B cell (primary cell): ENCODE data around the gene PDCD11. TPM values are rescaled to one million over a fixed set of nuclear protein-coding genes. Genes with fewer than 3 reads are reported as not detected.

Experiments
- ATAC-seq: fragments of 200-7000 bp; cut with Tn5 transposase; one replicate; pipeline ENCODE4 v1.10.0; 2021; ENCODE audit warnings: low read depth, mild to moderate bottlenecking, moderate number of reproducible peaks, moderate library complexity
- CTCF ChIA-PET: fragments of 350-600 bp; sonication (Branson Sonifier 250); formaldehyde crosslinking; loops from one replicate; lab custom pipeline; 2021; ENCODE audit warnings: antibody characterized with exemption, inconsistent platforms; lab: Charles Lee
- POLR2A ChIA-PET: fragments of 350-600 bp; sonication (Branson Sonifier 250); formaldehyde crosslinking; loops from one replicate; lab custom pipeline; 2021; ENCODE audit warnings: antibody characterized with exemption; lab: Charles Lee
- DNase-seq: peaks from one replicate; pipeline ENCODE4 v3.0.0; 2013
- H2AFZ ChIP-seq: 2 replicates; pipeline ENCODE4 v1.6.1; 2012; ENCODE audit warnings: mild to moderate bottlenecking, low read depth, low read length; ENCODE audit not compliant: insufficient read depth, poor library complexity, severe bottlenecking
- H3K27ac ChIP-seq, 2 donors: 1 replicate in 1 of 2; 2 replicates in 1 of 2; pipeline ENCODE4 v1.5.1; 2012 to 2013; ENCODE audit warnings: low read length in 2 of 2, mild to moderate bottlenecking in 2 of 2, moderate library complexity in 1 of 2
- H3K27me3 ChIP-seq, 4 experiments: fragments of 200-600 bp in 1 of 4; sonication (generic) in 1 of 4; replicated peaks in 1 of 4; 1 replicate in 2 of 4; 2 replicates in 2 of 4; pipeline versions ENCODE4 v1.6.1 to v1.7.0; 2013 to 2016; ENCODE audit warnings: low read length in 3 of 4, mild to moderate bottlenecking in 2 of 4, mixed read lengths in 1 of 4, moderate library complexity in 1 of 4; ENCODE audit not compliant: insufficient read depth in 4 of 4, control insufficient read depth in 3 of 4; ENCODE audit errors: control extremely low read depth in 1 of 4
- H3K36me3 ChIP-seq, 2 experiments: replicated peaks in 1 of 2; 1 replicate in 1 of 2; 2 replicates in 1 of 2; pipeline versions ENCODE4 v1.6.1 to v1.7.1; 2013; ENCODE audit warnings: low read length in 1 of 2; ENCODE audit not compliant: insufficient read depth in 2 of 2, control insufficient read depth in 1 of 2; ENCODE audit errors: control extremely low read depth in 1 of 2, extremely low read depth in 1 of 2
- H3K4me1 ChIP-seq, 2 donors: fragments of 200-600 bp in 1 of 2; sonication (generic) in 1 of 2; 1 replicate in 1 of 2; 2 replicates in 1 of 2; pipeline versions ENCODE4 v1.5.1 to v1.6.1; 2013 to 2017; ENCODE audit warnings: low read length in 2 of 2; ENCODE audit not compliant: control insufficient read depth in 2 of 2, insufficient read depth in 2 of 2
- H3K4me2 ChIP-seq: replicated peaks from 2 replicates; pipeline ENCODE3; 2012; ENCODE audit warnings: mild to moderate bottlenecking, low read depth, low read length; ENCODE audit not compliant: poor library complexity, severe bottlenecking
- H3K4me3 ChIP-seq, 5 experiments: fragments of 200-600 bp in 1 of 5; sonication (generic) in 1 of 5; 1 replicate in 3 of 5; 2 replicates in 2 of 5; pipeline versions ENCODE4 v1.5.1 to v1.7.0; 2011 to 2016; ENCODE audit warnings: low read length in 4 of 5, mild to moderate bottlenecking in 4 of 5, low read depth in 2 of 5, control low read depth in 1 of 5, moderate library complexity in 1 of 5; ENCODE audit not compliant: insufficient read depth in 1 of 5; ENCODE audit errors: control extremely low read depth in 1 of 5, extremely low read depth in 1 of 5
- H3K79me2 ChIP-seq: fragments of 200-600 bp; sonication (generic); one replicate; pipeline ENCODE4 v1.6.0; 2016; ENCODE audit warnings: low read length; ENCODE audit not compliant: control insufficient read depth, insufficient read depth
- H3K9ac ChIP-seq: fragments of 200-600 bp; sonication (generic); 2 replicates; pipeline ENCODE4 v1.6.1; 2017; ENCODE audit warnings: mild to moderate bottlenecking, low read length, moderate library complexity
- H3K9me3 ChIP-seq, 3 donors: one replicate each; pipeline versions ENCODE4 v1.6.1 to v1.7.1; 2013; ENCODE audit warnings: low read length in 2 of 3; ENCODE audit not compliant: control insufficient read depth in 2 of 3, insufficient read depth in 1 of 3; ENCODE audit errors: control extremely low read depth in 1 of 3
- H4K20me1 ChIP-seq: 2 replicates; pipeline ENCODE4 v1.6.0; 2012; ENCODE audit warnings: mild to moderate bottlenecking, low read length; ENCODE audit not compliant: insufficient read depth, control insufficient read depth, poor library complexity, severe bottlenecking
- H3K27ac Mint-ChIP-seq: one replicate; pipeline ENCODE4 v1.8.0; 2021; ENCODE audit warnings: mixed read lengths
- H3K27me3 Mint-ChIP-seq: one replicate; pipeline ENCODE4 v1.8.0; 2021; ENCODE audit warnings: mixed read lengths
- H3K4me1 Mint-ChIP-seq: one replicate; pipeline ENCODE4 v1.8.0; 2021; ENCODE audit warnings: mixed read lengths
- H3K4me3 Mint-ChIP-seq: one replicate; pipeline ENCODE4 v1.8.0; 2021; ENCODE audit warnings: mixed read lengths
- H3K9me3 Mint-ChIP-seq: one replicate; pipeline ENCODE4 v1.8.0; 2022; ENCODE audit warnings: mixed read lengths; ENCODE audit not compliant: insufficient read depth
- EZH2 ChIP-seq: IDR thresholded peaks from 2 replicates; pipeline ENCODE4 v1.6.1; 2012; ENCODE audit warnings: borderline replicate concordance, low read depth, mild to moderate bottlenecking, moderate library complexity, low read length; ENCODE audit not compliant: insufficient read depth, poor library complexity, severe bottlenecking
- WGBS: methylation state at CpG from one replicate; pipeline ENCODE4 v1.1.5; 2013; ENCODE audit warnings: missing lambda C conversion rate; ENCODE audit not compliant: insufficient coverage; 5-methylcytosine and 5-hydroxymethylcytosine counted together
- intact Hi-C: fragments of 100-400 bp; cut with micrococcal nuclease; formaldehyde crosslinking; loops from one replicate; pipeline ENCODE4 v1.10.0; 2022
- polyA plus RNA-seq: library from polyadenylated mRNA; depleted of rRNA; stranded (reverse); fragments of >200 nt; gene quantifications from 2 replicates; pipeline ENCODE4 v1.2.3, GENCODE V29; 2012
- total RNA-seq, 2 donors: library from RNA; stranded (reverse); fragments of 120-200 nt in 1 of 2; gene quantifications; 1 replicate in 1 of 2; 2 replicates in 1 of 2; pipeline versions ENCODE4 v1.2.3 to v1.2.4, GENCODE V29; 2013 to 2022
- TF ChIP-seq, protein P1 (sequence below): fragments of 200-600 bp; IDR thresholded peaks from one replicate; pipeline ENCODE4 v1.8.0; 2022; ENCODE audit warnings: antibody characterized with exemption, mild to moderate bottlenecking

Gene PDCD11
- total and polyA plus RNA-seq, 2 donors (not counting 1 experiment from before 2014, with no cell fraction given), result 15.9 to 42.3 TPM

DNA sequence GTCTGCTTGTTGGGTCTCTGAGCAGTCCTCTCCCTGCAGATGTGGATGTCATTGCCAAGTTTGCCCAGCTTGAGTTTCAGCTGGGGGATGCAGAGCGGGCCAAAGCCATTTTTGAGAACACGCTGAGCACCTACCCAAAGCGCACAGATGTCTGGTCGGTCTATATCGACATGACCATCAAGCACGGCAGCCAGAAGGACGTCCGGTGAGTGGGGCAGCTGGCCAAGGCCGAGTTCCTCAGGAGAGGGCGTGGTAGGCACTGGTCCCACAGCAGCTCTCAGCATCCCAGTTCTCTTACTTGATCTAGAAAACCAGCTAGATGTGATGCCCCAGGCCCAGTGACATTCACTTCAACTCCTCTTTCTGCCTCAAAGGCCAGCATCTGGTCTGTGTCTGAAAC is 48.1 kb downstream of the PDCD11 start:
- Histone ChIP-seq H3K9ac (no peak overlapping the region), H3K4me3 (no peak overlapping the region), H2AFZ (no peak overlapping the region), H3K4me1 (peaks cover 0 to 5% of the 10 kb centered on the region in 2 donors), H3K9me3 (no peaks in the 10 kb centered on the region), H3K36me3 (peaks cover 0 to 76% of the 10 kb centered on the region in 2 experiments), H3K27ac (no peak overlapping the region), H3K79me2 (no peaks in the 10 kb centered on the region), H3K27me3 (no peaks in the 10 kb centered on the region), H3K4me2 (no peak overlapping the region), H4K20me1 (no peaks in the 10 kb centered on the region)
- no peak overlapping the region for H3K4me3 Mint-ChIP-seq
- DNase-seq (no peak), ATAC-seq (no peak)
- no peaks in the 10 kb centered on the region for H3K9me3 Mint-ChIP-seq
- H3K27me3 Mint-ChIP-seq, result no peaks in the 10 kb centered on the region
- H3K4me1 Mint-ChIP-seq, result peaks cover 9% of the 10 kb centered on the region
- 94% methylated on average over 10 of the region's 10 CpGs for WGBS
- POLR2A ChIA-PET, result no interaction called here
- CTCF ChIA-PET, result interaction anchor here (1.2 to 3.1 kb wide), 2 partner anchors 21 to 39 kb away, joined by 4 to 7 read pairs; no protein-coding TSS in a partner anchor
- TF ChIP-seq EZH2, result no peak
- TF ChIP-seq, protein P1, sequence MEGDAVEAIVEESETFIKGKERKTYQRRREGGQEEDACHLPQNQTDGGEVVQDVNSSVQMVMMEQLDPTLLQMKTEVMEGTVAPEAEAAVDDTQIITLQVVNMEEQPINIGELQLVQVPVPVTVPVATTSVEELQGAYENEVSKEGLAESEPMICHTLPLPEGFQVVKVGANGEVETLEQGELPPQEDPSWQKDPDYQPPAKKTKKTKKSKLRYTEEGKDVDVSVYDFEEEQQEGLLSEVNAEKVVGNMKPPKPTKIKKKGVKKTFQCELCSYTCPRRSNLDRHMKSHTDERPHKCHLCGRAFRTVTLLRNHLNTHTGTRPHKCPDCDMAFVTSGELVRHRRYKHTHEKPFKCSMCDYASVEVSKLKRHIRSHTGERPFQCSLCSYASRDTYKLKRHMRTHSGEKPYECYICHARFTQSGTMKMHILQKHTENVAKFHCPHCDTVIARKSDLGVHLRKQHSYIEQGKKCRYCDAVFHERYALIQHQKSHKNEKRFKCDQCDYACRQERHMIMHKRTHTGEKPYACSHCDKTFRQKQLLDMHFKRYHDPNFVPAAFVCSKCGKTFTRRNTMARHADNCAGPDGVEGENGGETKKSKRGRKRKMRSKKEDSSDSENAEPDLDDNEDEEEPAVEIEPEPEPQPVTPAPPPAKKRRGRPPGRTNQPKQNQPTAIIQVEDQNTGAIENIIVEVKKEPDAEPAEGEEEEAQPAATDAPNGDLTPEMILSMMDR, result no peak
- intact Hi-C loops, result no loop called here
- H3K27ac Mint-ChIP-seq, result peak overlapping the region; percentile 43

DNA sequence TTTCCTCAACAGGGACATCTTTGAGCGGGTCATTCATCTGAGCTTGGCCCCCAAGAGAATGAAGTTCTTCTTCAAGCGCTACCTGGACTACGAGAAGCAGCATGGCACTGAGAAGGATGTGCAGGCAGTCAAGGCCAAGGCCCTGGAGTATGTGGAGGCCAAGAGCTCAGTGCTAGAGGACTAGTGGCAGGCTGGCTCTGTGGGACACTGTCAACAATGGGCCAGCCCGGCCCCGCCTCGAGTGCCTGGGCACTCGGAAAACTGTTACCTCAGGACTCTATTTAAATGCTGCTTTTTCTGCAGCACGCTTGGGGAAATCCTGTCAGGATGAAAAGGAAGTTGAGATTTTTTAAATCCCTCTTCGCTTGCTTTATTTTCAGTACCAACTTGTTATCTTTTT is 48.9 kb downstream of the PDCD11 start:
- POLR2A ChIA-PET, result interaction anchor here (1.3 kb wide), 1 partner anchor 31 kb away, joined by 3 read pairs; no protein-coding TSS in a partner anchor
- no peak overlapping the region for H3K4me2 ChIP-seq
- no peak overlapping the region for H3K27ac ChIP-seq
- Mint-ChIP-seq H3K9me3 (no peaks in the 10 kb centered on the region), H3K4me3 (no peak overlapping the region), H3K27ac (no peak overlapping the region), H3K27me3 (no peaks in the 10 kb centered on the region), H3K4me1 (peaks cover 18% of the 10 kb centered on the region)
- no peak for TF ChIP-seq EZH2
- TF ChIP-seq, protein P1, result no peak
- intact Hi-C loops, result no loop called here
- no peaks in the 10 kb centered on the region for H4K20me1 ChIP-seq
- CTCF ChIA-PET, result interaction anchor here (3.1 kb wide), 1 partner anchor 38 kb away, joined by 7 read pairs; no protein-coding TSS in a partner anchor
- no peak overlapping the region for H3K4me3 ChIP-seq
- H3K4me1 ChIP-seq, result peaks cover 0 to 11% of the 10 kb centered on the region in 2 donors
- no peaks in the 10 kb centered on the region for H3K27me3 ChIP-seq
- DNase-seq (no peak), ATAC-seq (no peak)
- H3K9ac ChIP-seq, result no peak overlapping the region
- peaks cover 0 to 68% of the 10 kb centered on the region in 2 experiments for H3K36me3 ChIP-seq
- H3K79me2 ChIP-seq, result peaks cover 2% of the 10 kb centered on the region
- no peaks in the 10 kb centered on the region for H3K9me3 ChIP-seq
- WGBS, result 90% methylated on average over 4 of the region's 9 CpGs
- H2AFZ ChIP-seq, result no peak overlapping the region
